Neural cell (in vitro differentiated cells): ENCODE measurements around the gene DMRT1. TPM values are rescaled to one million over a fixed set of nuclear protein-coding genes. Genes with fewer than 3 reads are reported as not detected.

ENCODE experiments used
- H2AFZ ChIP-seq: fragments of 200-600, 300-800 bp; sonication (generic), shearing (Covaris generic); 2 replicates; pipeline ENCODE4 v1.6.0; 2014; ENCODE audit warnings: low read depth, mild to moderate bottlenecking, antibody characterized with exemption, low read length, moderate library complexity
- H3F3A ChIP-seq: fragments of 200-600 bp; shearing (Covaris generic); 2 replicates; pipeline ENCODE4 v1.6.1; 2016; ENCODE audit warnings: mild to moderate bottlenecking, moderate library complexity, mixed read lengths, antibody characterized with exemption, low read length; ENCODE audit not compliant: insufficient read depth, poor library complexity, severe bottlenecking
- H3K27ac ChIP-seq: fragments of 200-600, 300-800 bp; sonication (generic), shearing (Covaris generic); 2 replicates; pipeline ENCODE4 v1.5.1; 2014; ENCODE audit warnings: mild to moderate bottlenecking, low read length, moderate library complexity
- H3K27me3 ChIP-seq: fragments of 300-800, 200-600 bp; sonication (generic), shearing (Covaris generic); 2 replicates; pipeline ENCODE4 v1.6.0; 2014; ENCODE audit warnings: mild to moderate bottlenecking, low read depth, low read length, moderate library complexity; ENCODE audit not compliant: insufficient read depth
- H3K36me3 ChIP-seq: fragments of 300-800, 200-600 bp; sonication (generic), shearing (Covaris generic); 2 replicates; pipeline ENCODE4 v1.5.1; 2014; ENCODE audit warnings: mild to moderate bottlenecking, antibody characterized with exemption, low read length, moderate library complexity; ENCODE audit not compliant: insufficient read depth
- H3K4me2 ChIP-seq: fragments of 300-800, 200-600 bp; sonication (generic), shearing (Covaris generic); 2 replicates; pipeline ENCODE4 v1.6.0; 2014; ENCODE audit warnings: mild to moderate bottlenecking, low read length
- H3K4me3 ChIP-seq: fragments of 300-800, 200-600 bp; sonication (generic), shearing (Covaris generic); 2 replicates; pipeline ENCODE4 v1.5.1; 2014; ENCODE audit warnings: mild to moderate bottlenecking, low read length, moderate library complexity
- H3K79me2 ChIP-seq: fragments of 200-600 bp; shearing (Covaris generic); replicated peaks from 2 replicates; pipeline ENCODE4 v1.6.0; 2014; ENCODE audit warnings: mild to moderate bottlenecking, low read length, moderate library complexity; ENCODE audit not compliant: insufficient read depth
- H3K9ac ChIP-seq: fragments of 300-800, 200-600 bp; sonication (generic), shearing (Covaris generic); 2 replicates; pipeline ENCODE4 v1.6.1; 2016; ENCODE audit warnings: mild to moderate bottlenecking, low read length, mixed read lengths
- H3K9me2 ChIP-seq: fragments of 200-600 bp; shearing (Covaris generic); 2 replicates; pipeline ENCODE4 v1.6.1; 2016; ENCODE audit warnings: mild to moderate bottlenecking, low read length, mixed read lengths; ENCODE audit not compliant: insufficient read depth
- H3K9me3 ChIP-seq: fragments of 200-600, 300-800 bp; sonication (generic), shearing (Covaris generic); 2 replicates; pipeline ENCODE4 v1.6.1; 2016; ENCODE audit warnings: mild to moderate bottlenecking, mixed run types, low read length, moderate library complexity, mixed read lengths
- H4K20me1 ChIP-seq: fragments of 200-600 bp; shearing (Covaris generic); 2 replicates; pipeline ENCODE4 v1.6.1; 2016; ENCODE audit warnings: mild to moderate bottlenecking, mixed run types; ENCODE audit not compliant: insufficient read depth
- EP300 ChIP-seq: fragments of 450-650 bp; conservative IDR thresholded peaks from 2 replicates; pipeline ENCODE4 v1.6.1; 2014; ENCODE audit warnings: antibody characterized with exemption, mild to moderate bottlenecking, moderate library complexity; ENCODE audit not compliant: poor library complexity, severe bottlenecking
- EZH2 ChIP-seq: fragments of 200-600, 300-800 bp; shearing (Covaris generic), sonication (generic); IDR thresholded peaks from 2 replicates; pipeline ENCODE4 v1.6.1; 2014; ENCODE audit warnings: antibody characterized with exemption, low read length, borderline replicate concordance, mild to moderate bottlenecking; ENCODE audit not compliant: insufficient read depth, poor library complexity, severe bottlenecking
- MXI1 ChIP-seq: fragments of 450-650 bp; conservative IDR thresholded peaks from 2 replicates; pipeline ENCODE4 v1.6.1; 2014; ENCODE audit warnings: antibody characterized with exemption, mild to moderate bottlenecking; ENCODE audit not compliant: poor library complexity, severe bottlenecking
- POLR2AphosphoS5 ChIP-seq: IDR thresholded peaks from 2 replicates; pipeline ENCODE4 v1.6.1; 2012
- RAD21 ChIP-seq: fragments of 450-650 bp; conservative IDR thresholded peaks from 2 replicates; pipeline ENCODE4 v1.6.1; 2014; ENCODE audit warnings: antibody characterized with exemption, mild to moderate bottlenecking, moderate library complexity
- SMC3 ChIP-seq: fragments of 450-650 bp; conservative IDR thresholded peaks from 2 replicates; pipeline ENCODE4 v1.6.1; 2014; ENCODE audit warnings: antibody characterized with exemption, mild to moderate bottlenecking, moderate library complexity; ENCODE audit not compliant: poor library complexity
- TAF1 ChIP-seq: IDR thresholded peaks from 2 replicates; pipeline ENCODE4 v1.6.1; 2012; ENCODE audit warnings: low read depth
- polyA plus RNA-seq: library from polyadenylated mRNA; depleted of rRNA; stranded (reverse); fragments of >200 nt; gene quantifications from 2 replicates; pipeline ENCODE4 v1.2.3, GENCODE V29; 2014
- TF ChIP-seq, protein P1 (sequence below): fragments of 450-650 bp; IDR thresholded peaks from 2 replicates; pipeline ENCODE4 v1.5.1; 2014; ENCODE audit warnings: antibody characterized with exemption, mild to moderate bottlenecking, moderate library complexity; ENCODE audit not compliant: poor library complexity, severe bottlenecking
- TF ChIP-seq, protein P2 (sequence below): IDR thresholded peaks from 2 replicates; pipeline ENCODE4 v1.6.1; 2012; ENCODE audit warnings: borderline replicate concordance

Gene DMRT1
- polyA plus RNA-seq, 1 donor from 2014 or later = 0.26 TPM

DNA sequence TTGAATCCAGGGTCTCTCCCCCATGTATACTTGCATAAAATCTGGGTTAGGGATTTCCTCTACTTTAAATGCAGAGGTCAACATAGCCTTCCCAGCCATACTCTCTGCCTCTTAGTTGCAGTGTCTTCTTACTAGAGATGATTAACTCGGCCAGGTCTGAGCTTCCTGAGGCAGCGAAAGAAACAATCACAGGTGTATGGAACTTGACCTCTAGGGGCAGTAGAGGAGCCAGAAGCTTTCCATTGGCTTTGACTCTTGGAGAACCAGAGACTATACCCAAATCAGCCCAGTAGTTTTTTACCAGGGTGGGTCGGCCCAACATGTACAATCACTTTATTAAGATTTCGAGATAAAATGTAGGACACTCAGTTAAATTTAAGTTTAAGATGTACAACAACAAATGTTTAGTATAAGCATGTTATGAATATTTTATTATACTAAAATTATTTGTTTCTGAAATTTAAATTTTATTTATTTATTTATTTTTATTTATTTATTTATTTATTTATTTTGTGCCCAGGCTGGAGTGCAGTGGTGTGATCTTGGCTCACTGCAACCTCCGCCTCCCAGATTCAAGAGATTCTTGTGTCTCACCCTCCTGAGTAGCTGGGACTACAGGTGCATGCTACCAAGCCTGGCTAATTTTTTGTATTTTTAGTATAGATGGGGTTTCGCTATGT lies 87.0 kb downstream of the DMRT1 start:
- no peaks in the 10 kb centered on the region for H3K27me3 ChIP-seq
- no peaks in the 10 kb centered on the region for H4K20me1 ChIP-seq
- no peaks in the 10 kb centered on the region for H3K9me2 ChIP-seq
- no peaks in the 10 kb centered on the region for H3F3A ChIP-seq
- H3K27ac ChIP-seq = no peak overlapping the region
- TF ChIP-seq RAD21 = no peak
- TF ChIP-seq, protein P1, sequence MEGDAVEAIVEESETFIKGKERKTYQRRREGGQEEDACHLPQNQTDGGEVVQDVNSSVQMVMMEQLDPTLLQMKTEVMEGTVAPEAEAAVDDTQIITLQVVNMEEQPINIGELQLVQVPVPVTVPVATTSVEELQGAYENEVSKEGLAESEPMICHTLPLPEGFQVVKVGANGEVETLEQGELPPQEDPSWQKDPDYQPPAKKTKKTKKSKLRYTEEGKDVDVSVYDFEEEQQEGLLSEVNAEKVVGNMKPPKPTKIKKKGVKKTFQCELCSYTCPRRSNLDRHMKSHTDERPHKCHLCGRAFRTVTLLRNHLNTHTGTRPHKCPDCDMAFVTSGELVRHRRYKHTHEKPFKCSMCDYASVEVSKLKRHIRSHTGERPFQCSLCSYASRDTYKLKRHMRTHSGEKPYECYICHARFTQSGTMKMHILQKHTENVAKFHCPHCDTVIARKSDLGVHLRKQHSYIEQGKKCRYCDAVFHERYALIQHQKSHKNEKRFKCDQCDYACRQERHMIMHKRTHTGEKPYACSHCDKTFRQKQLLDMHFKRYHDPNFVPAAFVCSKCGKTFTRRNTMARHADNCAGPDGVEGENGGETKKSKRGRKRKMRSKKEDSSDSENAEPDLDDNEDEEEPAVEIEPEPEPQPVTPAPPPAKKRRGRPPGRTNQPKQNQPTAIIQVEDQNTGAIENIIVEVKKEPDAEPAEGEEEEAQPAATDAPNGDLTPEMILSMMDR = no peak
- TF ChIP-seq EP300 = no peak
- no peak for TF ChIP-seq POLR2AphosphoS5
- TF ChIP-seq, protein P2, sequence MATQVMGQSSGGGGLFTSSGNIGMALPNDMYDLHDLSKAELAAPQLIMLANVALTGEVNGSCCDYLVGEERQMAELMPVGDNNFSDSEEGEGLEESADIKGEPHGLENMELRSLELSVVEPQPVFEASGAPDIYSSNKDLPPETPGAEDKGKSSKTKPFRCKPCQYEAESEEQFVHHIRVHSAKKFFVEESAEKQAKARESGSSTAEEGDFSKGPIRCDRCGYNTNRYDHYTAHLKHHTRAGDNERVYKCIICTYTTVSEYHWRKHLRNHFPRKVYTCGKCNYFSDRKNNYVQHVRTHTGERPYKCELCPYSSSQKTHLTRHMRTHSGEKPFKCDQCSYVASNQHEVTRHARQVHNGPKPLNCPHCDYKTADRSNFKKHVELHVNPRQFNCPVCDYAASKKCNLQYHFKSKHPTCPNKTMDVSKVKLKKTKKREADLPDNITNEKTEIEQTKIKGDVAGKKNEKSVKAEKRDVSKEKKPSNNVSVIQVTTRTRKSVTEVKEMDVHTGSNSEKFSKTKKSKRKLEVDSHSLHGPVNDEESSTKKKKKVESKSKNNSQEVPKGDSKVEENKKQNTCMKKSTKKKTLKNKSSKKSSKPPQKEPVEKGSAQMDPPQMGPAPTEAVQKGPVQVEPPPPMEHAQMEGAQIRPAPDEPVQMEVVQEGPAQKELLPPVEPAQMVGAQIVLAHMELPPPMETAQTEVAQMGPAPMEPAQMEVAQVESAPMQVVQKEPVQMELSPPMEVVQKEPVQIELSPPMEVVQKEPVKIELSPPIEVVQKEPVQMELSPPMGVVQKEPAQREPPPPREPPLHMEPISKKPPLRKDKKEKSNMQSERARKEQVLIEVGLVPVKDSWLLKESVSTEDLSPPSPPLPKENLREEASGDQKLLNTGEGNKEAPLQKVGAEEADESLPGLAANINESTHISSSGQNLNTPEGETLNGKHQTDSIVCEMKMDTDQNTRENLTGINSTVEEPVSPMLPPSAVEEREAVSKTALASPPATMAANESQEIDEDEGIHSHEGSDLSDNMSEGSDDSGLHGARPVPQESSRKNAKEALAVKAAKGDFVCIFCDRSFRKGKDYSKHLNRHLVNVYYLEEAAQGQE = no peak
- no peak for TF ChIP-seq EZH2
- TF ChIP-seq TAF1 = no peak
- no peak for TF ChIP-seq SMC3
- TF ChIP-seq MXI1 = no peak
- H3K36me3 ChIP-seq = no peaks in the 10 kb centered on the region
- H3K9ac ChIP-seq = no peak overlapping the region
- H2AFZ ChIP-seq = no peak overlapping the region
- no peaks in the 10 kb centered on the region for H3K79me2 ChIP-seq
- no peaks in the 10 kb centered on the region for H3K9me3 ChIP-seq
- no peak overlapping the region for H3K4me3 ChIP-seq
- no peak overlapping the region for H3K4me2 ChIP-seq

DNA sequence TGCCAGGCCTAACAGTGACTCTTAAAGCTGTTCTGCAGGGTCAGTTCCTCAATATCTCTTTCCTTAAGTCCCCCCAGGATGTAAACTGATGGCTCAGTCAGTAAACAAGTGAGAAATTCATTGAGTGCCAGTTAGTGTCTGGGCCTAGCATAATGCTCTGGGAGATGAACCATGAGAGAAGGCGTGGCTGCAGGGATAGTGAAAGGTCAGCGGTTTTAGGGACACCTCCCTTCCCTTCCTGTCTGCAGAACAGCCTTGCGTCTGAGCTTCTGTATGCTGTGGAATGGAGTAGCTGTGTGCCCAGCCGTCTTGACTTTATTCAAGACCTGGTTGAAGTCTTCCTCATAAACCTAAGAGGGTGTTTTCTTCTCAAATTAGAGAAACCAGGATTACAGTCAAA lies 88.2 kb downstream of the DMRT1 start:
- Histone ChIP-seq H3K27ac (no peak overlapping the region), H3K9me2 (no peaks in the 10 kb centered on the region), H3K27me3 (no peaks in the 10 kb centered on the region), H3K4me2 (no peak overlapping the region), H3F3A (no peaks in the 10 kb centered on the region), H4K20me1 (no peaks in the 10 kb centered on the region), H3K79me2 (no peaks in the 10 kb centered on the region), H3K36me3 (no peaks in the 10 kb centered on the region), H2AFZ (no peak overlapping the region), H3K4me3 (no peak overlapping the region), H3K9me3 (no peaks in the 10 kb centered on the region), H3K9ac (no peak overlapping the region)
- no peak for TF ChIP-seq TAF1
- TF ChIP-seq, protein P2 = no peak
- TF ChIP-seq EZH2 = no peak
- no peak for TF ChIP-seq EP300
- no peak for TF ChIP-seq RAD21
- TF ChIP-seq, protein P1 = no peak
- no peak for TF ChIP-seq POLR2AphosphoS5
- no peak for TF ChIP-seq MXI1
- no peak for TF ChIP-seq SMC3
